ENCODE results near the gene KLF2.
"Not testable (repeated sequence)": the region's sequence is repeated elsewhere in the genome, so short reads cannot be mapped to it uniquely, and the experiment has no call there.

Gene KLF2

GRCh38 chr19:16303755-16304154, 20.9 kb upstream of the KLF2 start:
- Histone ChIP-seq H3K4me2 (ENCODE audit: insufficient read depth, low read length) (no peak overlapping the region), H3K4me3 (ENCODE audit: low read depth in 1 of 2, low read length in 2 of 2) (no peak overlapping the region), H3K9ac (ENCODE audit: low read depth, low read length) (no peak overlapping the region), H4K20me1 (ENCODE audit: insufficient read depth, low read length) (no peaks in the 10 kb centered on the region), H3K9me3 (ENCODE audit: insufficient read depth, low read length, severe bottlenecking) (no peaks in the 10 kb centered on the region), H2AFZ (ENCODE audit: low read depth, low read length) (no peak overlapping the region), H3K27me3 (ENCODE audit: insufficient read depth, low read length, poor library complexity) (no peaks in the 10 kb centered on the region), H3K4me1 (ENCODE audit: insufficient read depth, low read length) (no peaks in the 10 kb centered on the region), H3K36me3 (ENCODE audit: insufficient read depth, low read length) (no peaks in the 10 kb centered on the region), H3K79me2 (ENCODE audit: insufficient read depth, low read length) (no peaks in the 10 kb centered on the region), H3K27ac (ENCODE audit: low read length) (no peak overlapping the region)
- ATAC-seq (ENCODE audit: insufficient read depth, low read depth) (no peak), DNase-seq (no peak)
- TF ChIP-seq EZH2 (IDR thresholded peaks at IDR 0.05; ENCODE audit: borderline replicate concordance, low read depth, low read length, severe bottlenecking): no peak
- TF ChIP-seq CTCF (IDR thresholded peaks at IDR 0.05; ENCODE audit: borderline replicate concordance, extremely low read depth, low read length, poor library complexity, severe bottlenecking): no peak

GRCh38 chr19:16304511-16304910, 20.1 kb upstream of the KLF2 start:
- not testable (repeated sequence) for H3K27ac ChIP-seq (ENCODE audit: low read length); ATAC-seq (ENCODE audit: insufficient read depth, low read depth); H3K9ac ChIP-seq (ENCODE audit: low read depth, low read length); H3K79me2 ChIP-seq (ENCODE audit: insufficient read depth, low read length); H2AFZ ChIP-seq (ENCODE audit: low read depth, low read length); H3K36me3 ChIP-seq (ENCODE audit: insufficient read depth, low read length); H4K20me1 ChIP-seq (ENCODE audit: insufficient read depth, low read length); H3K9me3 ChIP-seq (ENCODE audit: insufficient read depth, low read length, severe bottlenecking); H3K4me1 ChIP-seq (ENCODE audit: insufficient read depth, low read length); H3K4me3 ChIP-seq (ENCODE audit: low read depth in 1 of 2, low read length in 2 of 2); DNase-seq; H3K27me3 ChIP-seq (ENCODE audit: insufficient read depth, low read length, poor library complexity); H3K4me2 ChIP-seq (ENCODE audit: insufficient read depth, low read length)

- not testable (repeated sequence) for ATAC-seq (ENCODE audit: insufficient read depth, low read depth); H3K4me2 ChIP-seq (ENCODE audit: insufficient read depth, low read length)
These were observed 19.6 kb upstream of the KLF2 start for GRCh38 chr19:16305060-16305459.

GRCh38 chr19:16306728-16307402, 17.8 kb upstream of the KLF2 start:
- no peaks in the 10 kb centered on the region for H4K20me1 ChIP-seq (ENCODE audit: insufficient read depth, low read length)
- no peaks in the 10 kb centered on the region for H3K79me2 ChIP-seq (ENCODE audit: insufficient read depth, low read length)
- TF ChIP-seq EZH2 (IDR thresholded peaks at IDR 0.05; ENCODE audit: borderline replicate concordance, low read depth, low read length, severe bottlenecking) (no peak), CTCF (IDR thresholded peaks at IDR 0.05; ENCODE audit: borderline replicate concordance, extremely low read depth, low read length, poor library complexity, severe bottlenecking) (no peak)
- H3K9me3 ChIP-seq (ENCODE audit: insufficient read depth, low read length, severe bottlenecking): no peaks in the 10 kb centered on the region
- H3K4me2 ChIP-seq (ENCODE audit: insufficient read depth, low read length): no peak overlapping the region
- H3K27me3 ChIP-seq (ENCODE audit: insufficient read depth, low read length, poor library complexity): no peaks in the 10 kb centered on the region
- no peak overlapping the region for H3K9ac ChIP-seq (ENCODE audit: low read depth, low read length)
- no peaks in the 10 kb centered on the region for H3K36me3 ChIP-seq (ENCODE audit: insufficient read depth, low read length)
- DNase-seq (no peak), ATAC-seq (ENCODE audit: insufficient read depth, low read depth) (no peak)
- H3K4me1 ChIP-seq (ENCODE audit: insufficient read depth, low read length): no peaks in the 10 kb centered on the region
- H3K27ac ChIP-seq (ENCODE audit: low read length): no peak overlapping the region
- no peak overlapping the region for H2AFZ ChIP-seq (ENCODE audit: low read depth, low read length)
- H3K4me3 ChIP-seq (ENCODE audit: low read depth in 1 of 2, low read length in 2 of 2): no peak overlapping the region

More at GRCh38 chr19:16305060-16305459, 19.6 kb upstream of the KLF2 start:
- H4K20me1 ChIP-seq (ENCODE audit: insufficient read depth, low read length); H3K27me3 ChIP-seq (ENCODE audit: insufficient read depth, low read length, poor library complexity); H3K27ac ChIP-seq (ENCODE audit: low read length); H2AFZ ChIP-seq (ENCODE audit: low read depth, low read length); DNase-seq; H3K36me3 ChIP-seq (ENCODE audit: insufficient read depth, low read length); H3K9ac ChIP-seq (ENCODE audit: low read depth, low read length); H3K79me2 ChIP-seq (ENCODE audit: insufficient read depth, low read length); H3K4me1 ChIP-seq (ENCODE audit: insufficient read depth, low read length); H3K4me3 ChIP-seq (ENCODE audit: low read depth in 1 of 2, low read length in 2 of 2); H3K9me3 ChIP-seq (ENCODE audit: insufficient read depth, low read length, severe bottlenecking): not testable (repeated sequence)
